HUES48 (cell line): ENCODE data around the gene ZNF750.
"Not testable (repeated sequence)": the region's sequence is repeated elsewhere in the genome, so short reads cannot be mapped to it uniquely, and the experiment has no call there.

Experiments
- H3K27ac ChIP-seq: one replicate; pipeline ENCODE4 v1.7.0; 2013; ENCODE audit warnings: low read depth, low read length, inconsistent platforms
- H3K27me3 ChIP-seq: 2 replicates; pipeline ENCODE4 v1.6.1; 2013; ENCODE audit warnings: mild to moderate bottlenecking, low read length; ENCODE audit not compliant: control insufficient read depth, insufficient read depth
- H3K36me3 ChIP-seq: 2 replicates; pipeline ENCODE4 v1.6.1; 2013; ENCODE audit warnings: low read length; ENCODE audit not compliant: control insufficient read depth, insufficient read depth
- H3K4me1 ChIP-seq: 2 replicates; pipeline ENCODE4 v1.6.1; 2013; ENCODE audit warnings: mild to moderate bottlenecking, low read length; ENCODE audit not compliant: control insufficient read depth, insufficient read depth
- H3K4me3 ChIP-seq: 2 replicates; pipeline ENCODE4 v1.5.1; 2013; ENCODE audit warnings: mild to moderate bottlenecking, low read depth, low read length
- H3K9ac ChIP-seq: 2 replicates; pipeline ENCODE4 v1.6.1; 2013; ENCODE audit warnings: mild to moderate bottlenecking, low read depth, low read length, moderate library complexity
- H3K9me3 ChIP-seq: 2 replicates; pipeline ENCODE4 v1.6.1; 2013; ENCODE audit warnings: low read length; ENCODE audit not compliant: control insufficient read depth, insufficient read depth

The ZNF750 gene

GRCh38 chr17:82787081-82787848 lies 52.6 kb downstream of the ZNF750 start:
- Histone ChIP-seq H3K4me1 (no peaks in the 10 kb centered on the region), H3K9ac (no peak overlapping the region), H3K36me3 (peaks cover 28% of the 10 kb centered on the region), H3K27me3 (no peaks in the 10 kb centered on the region), H3K4me3 (no peak overlapping the region), H3K27ac (no peak overlapping the region), H3K9me3 (no peaks in the 10 kb centered on the region)

GRCh38 chr17:82786427-82786826 lies 53.4 kb downstream of the ZNF750 start:
- peaks cover 4% of the 10 kb centered on the region for H3K4me1 ChIP-seq
- peaks cover 28% of the 10 kb centered on the region for H3K36me3 ChIP-seq
- no peak overlapping the region for H3K4me3 ChIP-seq
- H3K9me3 ChIP-seq: no peaks in the 10 kb centered on the region
- no peaks in the 10 kb centered on the region for H3K27me3 ChIP-seq
- no peak overlapping the region for H3K27ac ChIP-seq
- no peak overlapping the region for H3K9ac ChIP-seq

- not testable (repeated sequence) for H3K27ac ChIP-seq, H3K9me3 ChIP-seq, H3K9ac ChIP-seq, H3K4me3 ChIP-seq, H3K27me3 ChIP-seq, H3K4me1 ChIP-seq
- H3K36me3 ChIP-seq: peaks cover 26% of the 10 kb centered on the region
Measured at GRCh38 chr17:82785581-82785980, 54.2 kb downstream of the ZNF750 start.

- Histone ChIP-seq H3K36me3 (peaks cover 31% of the 10 kb centered on the region), H3K9me3 (no peaks in the 10 kb centered on the region), H3K9ac (no peak overlapping the region), H3K27me3 (no peaks in the 10 kb centered on the region), H3K4me1 (peaks cover 4% of the 10 kb centered on the region), H3K4me3 (no peak overlapping the region), H3K27ac (no peak overlapping the region)
Measured at GRCh38 chr17:82783498-82783897, 56.3 kb downstream of the ZNF750 start.

- Histone ChIP-seq H3K9ac (no peak overlapping the region), H3K27ac (no peak overlapping the region), H3K9me3 (no peaks in the 10 kb centered on the region), H3K36me3 (peaks cover 31% of the 10 kb centered on the region), H3K4me1 (peaks cover 4% of the 10 kb centered on the region), H3K4me3 (no peak overlapping the region), H3K27me3 (no peaks in the 10 kb centered on the region)
Measured at GRCh38 chr17:82782657-82783207, 57.1 kb downstream of the ZNF750 start.

- H3K4me3 ChIP-seq: no peak overlapping the region
- no peak overlapping the region for H3K27ac ChIP-seq
- H3K27me3 ChIP-seq: no peaks in the 10 kb centered on the region
- H3K36me3 ChIP-seq: peaks cover 31% of the 10 kb centered on the region
- H3K4me1 ChIP-seq: peaks cover 4% of the 10 kb centered on the region
- no peaks in the 10 kb centered on the region for H3K9me3 ChIP-seq
- no peak overlapping the region for H3K9ac ChIP-seq
Measured at GRCh38 chr17:82781894-82782274, 57.9 kb downstream of the ZNF750 start.

GRCh38 chr17:82780971-82781893 lies 58.6 kb downstream of the ZNF750 start:
- Histone ChIP-seq H3K27me3 (no peaks in the 10 kb centered on the region), H3K36me3 (peaks cover 37% of the 10 kb centered on the region), H3K9ac (no peak overlapping the region), H3K9me3 (no peaks in the 10 kb centered on the region), H3K27ac (no peak overlapping the region), H3K4me1 (peaks cover 4% of the 10 kb centered on the region), H3K4me3 (no peak overlapping the region)

- Histone ChIP-seq H3K27ac (no peak overlapping the region), H3K4me3 (no peak overlapping the region), H3K4me1 (peaks cover 4% of the 10 kb centered on the region), H3K9me3 (no peaks in the 10 kb centered on the region), H3K36me3 (peaks cover 43% of the 10 kb centered on the region), H3K9ac (no peak overlapping the region), H3K27me3 (no peaks in the 10 kb centered on the region)
Measured at GRCh38 chr17:82780195-82780594, 59.6 kb downstream of the ZNF750 start.

GRCh38 chr17:82779541-82779940 lies 60.3 kb downstream of the ZNF750 start:
- Histone ChIP-seq H3K4me3 (no peak overlapping the region), H3K36me3 (peaks cover 42% of the 10 kb centered on the region), H3K4me1 (peaks cover 4% of the 10 kb centered on the region), H3K9ac (no peak overlapping the region), H3K27me3 (no peaks in the 10 kb centered on the region), H3K9me3 (no peaks in the 10 kb centered on the region), H3K27ac (no peak overlapping the region)
